Astrocyte (in vitro differentiated cells and primary cell): ENCODE results near the gene EHBP1.

ENCODE experiments used
- CTCF ChIP-seq: IDR thresholded peaks from 2 replicates; pipeline ENCODE4 v1.5.1; 2011; ENCODE audit warnings: low read depth, mild to moderate bottlenecking, inconsistent platforms, low read length, moderate library complexity; ENCODE audit not compliant: insufficient read depth
- EZH2 ChIP-seq: IDR thresholded peaks from 2 replicates; pipeline ENCODE4 v1.6.1; 2012; ENCODE audit warnings: mild to moderate bottlenecking, low read length, inconsistent platforms; ENCODE audit not compliant: insufficient read depth

GRCh38 chr2:62870966-62871365 is 165.5 kb downstream of the EHBP1 start:
- no peak for TF ChIP-seq CTCF
- TF ChIP-seq EZH2: no peak
